Neural progenitor cell (in vitro differentiated cells): ENCODE data around the gene E2F6. TPM values are rescaled to one million over a fixed set of nuclear protein-coding genes. Genes with fewer than 3 reads are reported as not detected.

Source experiments
- DNase-seq: peaks from one replicate; pipeline ENCODE4 v3.0.0-alpha.2; 2016; ENCODE audit warnings: low spot score
- H2AFZ ChIP-seq: fragments of 200-600 bp; sonication (generic); replicated peaks from 2 replicates; pipeline ENCODE4 v1.6.1; 2016; ENCODE audit warnings: antibody characterized with exemption
- H3F3A ChIP-seq: fragments of 200-600 bp; sonication (generic); 2 replicates; pipeline ENCODE4 v1.6.1; 2016; ENCODE audit warnings: antibody characterized with exemption, low read depth
- H3K27ac ChIP-seq: fragments of 200-600 bp; sonication (generic); 2 replicates; pipeline ENCODE4 v1.5.1; 2016; ENCODE audit warnings: mild to moderate bottlenecking
- H3K27me3 ChIP-seq: fragments of 200-600 bp; sonication (generic); 2 replicates; pipeline ENCODE4 v1.6.1; 2016; ENCODE audit warnings: mild to moderate bottlenecking, moderate library complexity
- H3K36me3 ChIP-seq: fragments of 200-600 bp; sonication (generic); 2 replicates; pipeline ENCODE4 v1.5.1; 2016
- H3K4me1 ChIP-seq: fragments of 200-600 bp; sonication (generic); 2 replicates; pipeline ENCODE4 v1.6.1; 2016; ENCODE audit warnings: mixed run types
- H3K4me2 ChIP-seq: fragments of 200-600 bp; sonication (generic); 2 replicates; pipeline ENCODE4 v1.6.1; 2016
- H3K4me3 ChIP-seq: fragments of 200-600 bp; sonication (generic); 2 replicates; pipeline ENCODE4 v1.5.1; 2016
- H3K79me2 ChIP-seq: fragments of 200-600 bp; sonication (generic); 2 replicates; pipeline ENCODE4 v1.6.1; 2016; ENCODE audit warnings: low read depth
- H3K9ac ChIP-seq: fragments of 200-600 bp; sonication (generic); 2 replicates; pipeline ENCODE4 v1.6.1; 2016
- H3K9me3 ChIP-seq: fragments of 200-600 bp; sonication (generic); 2 replicates; pipeline ENCODE4 v1.5.1; 2016; ENCODE audit warnings: low read depth
- H4K20me1 ChIP-seq: fragments of 200-600 bp; sonication (generic); 2 replicates; pipeline ENCODE4 v1.6.1; 2016; ENCODE audit warnings: low read depth
- H3K27ac Mint-ChIP-seq: 3 replicates; pipeline ENCODE4 v1.8.0; 2021; ENCODE audit warnings: mixed read lengths
- H3K27me3 Mint-ChIP-seq: 2 replicates; pipeline ENCODE4 v1.8.0; 2022; ENCODE audit warnings: low read depth, mild to moderate bottlenecking, inconsistent platforms, moderate library complexity, mixed read lengths; ENCODE audit not compliant: insufficient read depth
- H3K36me3 Mint-ChIP-seq: 3 replicates; pipeline ENCODE4 v1.8.0; 2021; ENCODE audit warnings: mixed read lengths
- H3K4me1 Mint-ChIP-seq: 3 replicates; pipeline ENCODE4 v1.8.0; 2021; ENCODE audit warnings: mixed read lengths
- H3K4me3 Mint-ChIP-seq: 3 replicates; pipeline ENCODE4 v1.8.0; 2021; ENCODE audit warnings: mild to moderate bottlenecking, moderate library complexity, mixed read lengths
- H3K9me3 Mint-ChIP-seq: 3 replicates; pipeline ENCODE4 v1.8.0; 2020; ENCODE audit warnings: mixed read lengths
- EZH2 ChIP-seq: fragments of 200-600 bp; sonication (generic); IDR thresholded peaks from 2 replicates; pipeline ENCODE4 v1.6.1; 2017; ENCODE audit warnings: antibody characterized with exemption, mild to moderate bottlenecking, moderate library complexity
- EZH2phosphoT487 ChIP-seq: fragments of 200-600 bp; sonication (generic); IDR thresholded peaks from 2 replicates; pipeline ENCODE4 v1.6.1; 2017; ENCODE audit warnings: antibody characterized with exemption
- total RNA-seq: library from RNA; depleted of rRNA; stranded (reverse); fragments of >200 nt; gene quantifications from 2 replicates; pipeline ENCODE4 v1.2.3, GENCODE V29; 2015; ENCODE audit warnings: low replicate concordance
- TF ChIP-seq, protein P1 (sequence below): fragments of 200-600 bp; sonication (generic); IDR thresholded peaks from 2 replicates; pipeline ENCODE4 v1.5.1; 2017; ENCODE audit warnings: antibody characterized with exemption, mild to moderate bottlenecking

The E2F6 gene
- total RNA-seq, 1 donor from 2014 or later = 36.3 TPM

- no peak overlapping the region for H3K27ac Mint-ChIP-seq
- H3K4me1 ChIP-seq = peaks cover 28% of the 10 kb centered on the region
Observed at GRCh38 chr2:11493282-11493681, 27.3 kb upstream of the E2F6 start.

DNA sequence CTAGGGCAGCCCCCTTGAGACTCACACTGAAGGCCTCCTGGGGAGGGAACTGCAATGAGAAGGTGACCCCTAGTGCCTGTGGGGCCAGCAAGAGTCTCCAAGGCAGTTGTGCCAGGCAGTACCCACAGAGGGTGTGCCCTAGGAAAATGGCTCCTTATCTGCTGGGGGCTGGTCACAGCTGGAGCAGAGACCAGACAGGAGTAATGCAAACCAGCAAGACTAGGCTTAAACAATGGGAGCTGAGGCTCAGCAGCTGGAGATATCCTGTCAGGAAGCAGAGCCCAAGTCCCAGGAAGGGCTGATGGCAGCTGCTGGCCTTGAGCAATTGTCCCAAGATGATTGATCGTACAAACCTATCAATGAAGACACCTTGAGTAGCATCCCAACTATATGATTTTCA lies 26.8 kb upstream of the E2F6 start:
- Histone ChIP-seq H2AFZ (no peak overlapping the region), H3K9ac (no peak overlapping the region), H3K9me3 (no peaks in the 10 kb centered on the region), H3K27ac (no peak overlapping the region), H3K36me3 (peaks cover 3% of the 10 kb centered on the region), H4K20me1 (peaks cover 75% of the 10 kb centered on the region), H3K4me2 (no peak overlapping the region), H3K79me2 (peaks cover 95% of the 10 kb centered on the region), H3K4me1 (peaks cover 24% of the 10 kb centered on the region), H3K4me3 (no peak overlapping the region), H3K27me3 (no peaks in the 10 kb centered on the region), H3F3A (peaks cover 23% of the 10 kb centered on the region)
- DNase-seq = no peak
- peaks cover 49% of the 10 kb centered on the region for H3K36me3 Mint-ChIP-seq
- no peak for TF ChIP-seq EZH2
- TF ChIP-seq EZH2phosphoT487 = no peak
- TF ChIP-seq, protein P1, sequence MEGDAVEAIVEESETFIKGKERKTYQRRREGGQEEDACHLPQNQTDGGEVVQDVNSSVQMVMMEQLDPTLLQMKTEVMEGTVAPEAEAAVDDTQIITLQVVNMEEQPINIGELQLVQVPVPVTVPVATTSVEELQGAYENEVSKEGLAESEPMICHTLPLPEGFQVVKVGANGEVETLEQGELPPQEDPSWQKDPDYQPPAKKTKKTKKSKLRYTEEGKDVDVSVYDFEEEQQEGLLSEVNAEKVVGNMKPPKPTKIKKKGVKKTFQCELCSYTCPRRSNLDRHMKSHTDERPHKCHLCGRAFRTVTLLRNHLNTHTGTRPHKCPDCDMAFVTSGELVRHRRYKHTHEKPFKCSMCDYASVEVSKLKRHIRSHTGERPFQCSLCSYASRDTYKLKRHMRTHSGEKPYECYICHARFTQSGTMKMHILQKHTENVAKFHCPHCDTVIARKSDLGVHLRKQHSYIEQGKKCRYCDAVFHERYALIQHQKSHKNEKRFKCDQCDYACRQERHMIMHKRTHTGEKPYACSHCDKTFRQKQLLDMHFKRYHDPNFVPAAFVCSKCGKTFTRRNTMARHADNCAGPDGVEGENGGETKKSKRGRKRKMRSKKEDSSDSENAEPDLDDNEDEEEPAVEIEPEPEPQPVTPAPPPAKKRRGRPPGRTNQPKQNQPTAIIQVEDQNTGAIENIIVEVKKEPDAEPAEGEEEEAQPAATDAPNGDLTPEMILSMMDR = no peak
- peak overlapping the region; percentile 64 for H3K27ac Mint-ChIP-seq
- no peak overlapping the region for H3K4me3 Mint-ChIP-seq
- H3K27me3 Mint-ChIP-seq = peaks cover 14% of the 10 kb centered on the region
- peaks cover 66% of the 10 kb centered on the region for H3K4me1 Mint-ChIP-seq
- peaks cover 41% of the 10 kb centered on the region for H3K9me3 Mint-ChIP-seq

More at GRCh38 chr2:11493282-11493681, 27.3 kb upstream of the E2F6 start:
- peaks cover 81% of the 10 kb centered on the region for H4K20me1 ChIP-seq
- Mint-ChIP-seq H3K36me3 (peaks cover 43% of the 10 kb centered on the region), H3K4me3 (no peak overlapping the region), H3K9me3 (peaks cover 35% of the 10 kb centered on the region), H3K4me1 (peaks cover 71% of the 10 kb centered on the region), H3K27me3 (peaks cover 13% of the 10 kb centered on the region)
- H3K9me3 ChIP-seq = no peaks in the 10 kb centered on the region
- H3F3A ChIP-seq = peaks cover 27% of the 10 kb centered on the region
- no peaks in the 10 kb centered on the region for H3K27me3 ChIP-seq
- peaks cover 3% of the 10 kb centered on the region for H3K36me3 ChIP-seq
- H3K9ac ChIP-seq = no peak overlapping the region
- no peak overlapping the region for H3K27ac ChIP-seq
- H3K4me2 ChIP-seq = no peak overlapping the region
- no peak overlapping the region for H2AFZ ChIP-seq
- TF ChIP-seq, protein P1 = no peak
- TF ChIP-seq EZH2phosphoT487 (no peak), EZH2 (no peak)
- H3K4me3 ChIP-seq = no peak overlapping the region
- no peak for DNase-seq
- peaks cover 93% of the 10 kb centered on the region for H3K79me2 ChIP-seq

DNA sequence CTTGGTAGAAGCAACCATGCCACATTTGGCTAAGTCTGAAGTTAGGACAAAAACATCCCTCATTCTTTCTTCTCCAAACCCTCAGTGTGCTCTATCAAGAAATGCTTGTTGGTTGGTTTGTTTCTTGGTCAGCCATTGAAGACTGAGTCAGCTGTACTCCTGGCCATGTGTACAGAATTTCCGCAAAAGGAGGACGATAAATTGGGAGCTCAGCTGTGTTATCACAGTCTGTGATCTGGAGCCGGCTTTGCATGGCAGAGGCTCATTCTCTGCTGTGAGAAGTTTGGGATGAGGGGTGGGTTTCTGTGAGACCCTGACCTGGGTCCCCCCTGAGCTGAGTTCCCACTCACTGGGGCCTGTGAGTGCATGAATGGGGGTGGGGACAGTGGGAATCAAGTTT lies 26.3 kb upstream of the E2F6 start:
- no peak overlapping the region for H2AFZ ChIP-seq
- H3K4me3 ChIP-seq = no peak overlapping the region
- H3K9ac ChIP-seq = no peak overlapping the region
- peaks cover 24% of the 10 kb centered on the region for H3K4me1 ChIP-seq
- peaks cover 54% of the 10 kb centered on the region for H3K36me3 Mint-ChIP-seq
- no peak for TF ChIP-seq EZH2phosphoT487
- TF ChIP-seq, protein P1 = no peak
- TF ChIP-seq EZH2 = no peak
- no peaks in the 10 kb centered on the region for H3K27me3 ChIP-seq
- H3F3A ChIP-seq = peaks cover 20% of the 10 kb centered on the region
- no peaks in the 10 kb centered on the region for H3K9me3 ChIP-seq
- peaks cover 61% of the 10 kb centered on the region for H3K4me1 Mint-ChIP-seq
- H3K9me3 Mint-ChIP-seq = peaks cover 45% of the 10 kb centered on the region
- no peak overlapping the region for H3K4me2 ChIP-seq
- H3K36me3 ChIP-seq = peaks cover 3% of the 10 kb centered on the region
- no peak overlapping the region for H3K4me3 Mint-ChIP-seq
- peaks cover 16% of the 10 kb centered on the region for H3K27me3 Mint-ChIP-seq
- H4K20me1 ChIP-seq = peaks cover 70% of the 10 kb centered on the region
- H3K79me2 ChIP-seq = peaks cover 95% of the 10 kb centered on the region
- H3K27ac Mint-ChIP-seq = peak overlapping the region; percentile 64
- no peak for DNase-seq
- no peak overlapping the region for H3K27ac ChIP-seq
